SU-DHL-6 (cell line): ENCODE data around the gene TDRD9.

Source experiments
- EZH2phosphoT487 ChIP-seq: fragments of 200-600 bp; sonication (generic), shearing (Covaris generic); conservative IDR thresholded peaks from 2 replicates; pipeline ENCODE4 v1.6.1; 2018; ENCODE audit warnings: mild to moderate bottlenecking, antibody characterized with exemption, low read length, moderate library complexity, mixed read lengths
- TF ChIP-seq, protein P1 (sequence below): fragments of 200-600 bp; sonication (generic); IDR thresholded peaks from one replicate; pipeline ENCODE4 v1.5.1; 2017; ENCODE audit warnings: antibody characterized with exemption, mild to moderate bottlenecking, low read length, moderate library complexity; ENCODE audit not compliant: insufficient read depth, poor library complexity, severe bottlenecking

DNA sequence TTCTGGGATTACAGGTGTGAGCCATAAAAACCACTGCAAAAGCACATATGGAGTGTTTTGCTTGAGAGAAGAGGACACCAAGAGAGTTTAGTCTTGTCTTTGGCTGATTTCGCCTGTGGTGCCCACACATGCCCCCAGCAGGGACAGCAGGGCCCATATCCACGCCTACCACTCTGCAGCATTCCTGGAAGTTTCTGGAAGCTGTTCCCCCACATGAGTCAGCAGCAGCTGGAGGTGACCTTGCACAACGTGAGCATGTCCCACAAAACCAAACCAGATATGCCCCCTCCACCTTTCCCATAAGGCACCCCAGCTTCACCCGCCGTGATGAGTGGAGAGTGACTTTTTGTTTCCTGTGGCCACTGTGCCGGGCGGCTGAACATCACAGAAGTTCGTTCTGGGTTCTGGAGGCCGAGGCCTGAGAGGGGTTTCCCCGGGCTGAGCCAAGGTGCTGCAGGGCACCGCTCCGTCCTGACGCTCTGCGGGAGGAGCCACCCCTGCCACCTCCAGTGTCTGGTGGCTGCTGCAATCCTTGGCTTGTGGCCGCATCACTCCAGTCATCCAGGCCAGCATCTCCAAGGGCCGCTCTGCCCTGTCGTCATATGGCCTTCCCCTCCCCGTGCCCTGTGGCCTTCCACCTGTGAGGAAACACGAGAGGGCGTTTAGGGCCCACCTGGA, 162.0 kb downstream of the TDRD9 start:
- TF ChIP-seq, protein P1, sequence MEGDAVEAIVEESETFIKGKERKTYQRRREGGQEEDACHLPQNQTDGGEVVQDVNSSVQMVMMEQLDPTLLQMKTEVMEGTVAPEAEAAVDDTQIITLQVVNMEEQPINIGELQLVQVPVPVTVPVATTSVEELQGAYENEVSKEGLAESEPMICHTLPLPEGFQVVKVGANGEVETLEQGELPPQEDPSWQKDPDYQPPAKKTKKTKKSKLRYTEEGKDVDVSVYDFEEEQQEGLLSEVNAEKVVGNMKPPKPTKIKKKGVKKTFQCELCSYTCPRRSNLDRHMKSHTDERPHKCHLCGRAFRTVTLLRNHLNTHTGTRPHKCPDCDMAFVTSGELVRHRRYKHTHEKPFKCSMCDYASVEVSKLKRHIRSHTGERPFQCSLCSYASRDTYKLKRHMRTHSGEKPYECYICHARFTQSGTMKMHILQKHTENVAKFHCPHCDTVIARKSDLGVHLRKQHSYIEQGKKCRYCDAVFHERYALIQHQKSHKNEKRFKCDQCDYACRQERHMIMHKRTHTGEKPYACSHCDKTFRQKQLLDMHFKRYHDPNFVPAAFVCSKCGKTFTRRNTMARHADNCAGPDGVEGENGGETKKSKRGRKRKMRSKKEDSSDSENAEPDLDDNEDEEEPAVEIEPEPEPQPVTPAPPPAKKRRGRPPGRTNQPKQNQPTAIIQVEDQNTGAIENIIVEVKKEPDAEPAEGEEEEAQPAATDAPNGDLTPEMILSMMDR: no peak
- TF ChIP-seq EZH2phosphoT487: no peak
